Measurements from ENCODE around the gene ATG101. TPM values are rescaled to one million over a fixed set of nuclear protein-coding genes. Genes with fewer than 3 reads are reported as not detected.
"Not testable (repeated sequence)": the region's sequence is repeated elsewhere in the genome, so short reads cannot be mapped to it uniquely, and the experiment has no call there.

The ATG101 gene
- polyA plus RNA-seq, 1 donor = 23.4 TPM

DNA sequence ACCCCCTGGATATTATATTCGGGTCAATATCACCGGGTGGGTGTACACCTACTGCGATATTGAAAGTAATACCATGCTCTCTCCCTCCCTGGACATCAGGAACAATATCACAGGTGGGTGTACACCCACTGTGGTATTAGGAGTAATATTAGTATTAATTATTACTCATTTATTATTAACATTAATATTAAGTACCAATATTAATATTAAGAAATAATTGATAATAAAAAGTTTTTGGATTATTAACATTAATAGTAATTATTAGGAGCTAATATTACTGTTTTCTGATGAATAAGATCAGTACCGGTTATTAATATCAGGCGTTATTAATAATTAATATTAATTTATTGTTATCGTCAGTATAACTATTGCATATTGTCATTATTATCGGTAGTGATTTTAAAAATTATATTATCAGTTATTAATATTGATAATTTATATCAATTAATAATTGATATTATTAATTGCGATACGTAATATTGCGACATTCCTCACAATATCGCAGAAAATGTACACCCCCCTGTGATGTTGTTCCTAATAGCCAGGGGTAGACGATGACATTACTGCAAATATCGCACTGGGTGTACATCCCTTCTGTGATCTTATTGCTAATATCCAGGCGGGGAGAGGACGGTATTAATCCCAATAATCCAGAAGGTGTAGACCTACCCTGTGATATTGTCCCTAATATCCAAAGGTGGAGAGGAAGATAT is 26.7 kb downstream of the ATG101 start:
- DNase-seq = no peak

GRCh38 chr12:52097045-52097666 is 27.4 kb downstream of the ATG101 start:
- DNase-seq = no peak

DNA sequence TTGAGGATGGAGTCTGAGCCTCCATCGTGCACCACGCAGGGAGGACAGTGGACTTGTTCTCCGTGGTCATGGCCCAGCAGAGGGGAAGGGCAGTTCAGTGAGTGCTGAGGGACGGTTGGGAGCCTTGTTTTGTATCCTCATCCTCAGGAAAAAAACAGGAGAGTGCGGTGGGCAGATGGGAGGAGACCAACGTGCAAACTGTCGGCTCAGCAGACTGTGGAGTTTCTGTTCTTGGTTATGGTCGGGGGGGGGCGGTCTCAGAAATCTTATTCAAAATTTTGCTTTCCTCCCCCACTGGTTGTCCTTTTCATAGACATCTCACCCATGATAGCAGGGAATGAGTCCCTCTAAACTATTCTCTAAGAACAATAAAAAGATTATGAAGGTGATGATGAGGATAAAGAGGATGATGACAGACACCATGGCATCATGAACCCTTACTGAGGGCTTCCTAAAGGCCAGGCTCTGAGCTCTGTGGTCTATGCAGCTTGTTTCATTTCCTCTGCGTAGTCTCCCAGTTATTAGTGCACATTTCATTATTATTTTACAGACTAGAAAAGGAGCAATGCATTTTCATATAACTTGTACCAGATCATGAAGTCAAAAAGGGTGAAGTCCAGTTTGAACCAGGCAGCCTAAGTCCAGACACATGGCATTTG is 34.8 kb downstream of the ATG101 start:
- not testable (repeated sequence) for DNase-seq

- not testable (repeated sequence) for DNase-seq
Measured at GRCh38 chr12:52116222-52117125, 46.7 kb downstream of the ATG101 start.

GRCh38 chr12:52117806-52118475 is 48.2 kb downstream of the ATG101 start:
- DNase-seq = not testable (repeated sequence)

DNA sequence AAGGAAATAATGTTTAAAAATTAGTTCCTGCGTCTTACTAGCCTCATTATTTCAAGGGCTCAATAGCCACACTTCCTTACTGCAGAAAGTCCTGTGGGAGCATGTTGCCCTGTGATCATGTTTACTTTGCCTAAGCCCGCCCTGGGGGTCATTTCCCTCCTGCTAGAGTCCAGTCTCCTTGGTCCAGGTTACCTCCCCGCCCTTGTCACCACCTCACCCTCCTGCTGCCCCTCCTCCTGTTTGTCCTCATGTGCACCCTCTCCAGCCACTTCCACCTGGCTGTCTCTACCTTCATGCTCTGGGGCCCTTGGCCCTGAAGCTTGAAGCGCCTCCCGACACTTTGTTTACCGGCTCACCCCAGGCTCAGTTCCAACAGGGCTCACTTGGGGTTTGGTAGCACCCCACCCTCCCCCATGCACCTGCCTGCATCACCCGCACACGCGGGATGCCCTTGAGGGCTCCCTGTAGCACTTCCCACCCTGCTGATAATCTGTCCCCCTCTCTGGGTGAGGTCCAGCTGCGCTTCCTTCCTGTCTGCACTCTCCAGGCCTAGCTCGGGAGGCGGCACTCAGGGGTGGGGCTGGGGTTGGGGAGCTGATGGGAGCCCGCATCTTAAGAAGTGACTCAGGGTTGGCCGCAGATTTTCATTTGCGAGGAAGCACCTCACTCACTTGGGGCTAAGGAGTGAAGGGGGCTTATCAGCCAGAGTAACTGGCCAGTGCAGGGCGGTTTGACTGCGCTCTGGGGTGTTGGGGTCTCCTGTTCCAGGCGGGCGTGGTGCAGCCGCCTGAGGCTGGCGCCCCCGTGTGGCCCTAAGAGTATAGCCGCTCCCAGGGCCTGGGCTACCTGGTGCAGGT is 49.8 kb downstream of the ATG101 start:
- DNase-seq = no peak

DNA sequence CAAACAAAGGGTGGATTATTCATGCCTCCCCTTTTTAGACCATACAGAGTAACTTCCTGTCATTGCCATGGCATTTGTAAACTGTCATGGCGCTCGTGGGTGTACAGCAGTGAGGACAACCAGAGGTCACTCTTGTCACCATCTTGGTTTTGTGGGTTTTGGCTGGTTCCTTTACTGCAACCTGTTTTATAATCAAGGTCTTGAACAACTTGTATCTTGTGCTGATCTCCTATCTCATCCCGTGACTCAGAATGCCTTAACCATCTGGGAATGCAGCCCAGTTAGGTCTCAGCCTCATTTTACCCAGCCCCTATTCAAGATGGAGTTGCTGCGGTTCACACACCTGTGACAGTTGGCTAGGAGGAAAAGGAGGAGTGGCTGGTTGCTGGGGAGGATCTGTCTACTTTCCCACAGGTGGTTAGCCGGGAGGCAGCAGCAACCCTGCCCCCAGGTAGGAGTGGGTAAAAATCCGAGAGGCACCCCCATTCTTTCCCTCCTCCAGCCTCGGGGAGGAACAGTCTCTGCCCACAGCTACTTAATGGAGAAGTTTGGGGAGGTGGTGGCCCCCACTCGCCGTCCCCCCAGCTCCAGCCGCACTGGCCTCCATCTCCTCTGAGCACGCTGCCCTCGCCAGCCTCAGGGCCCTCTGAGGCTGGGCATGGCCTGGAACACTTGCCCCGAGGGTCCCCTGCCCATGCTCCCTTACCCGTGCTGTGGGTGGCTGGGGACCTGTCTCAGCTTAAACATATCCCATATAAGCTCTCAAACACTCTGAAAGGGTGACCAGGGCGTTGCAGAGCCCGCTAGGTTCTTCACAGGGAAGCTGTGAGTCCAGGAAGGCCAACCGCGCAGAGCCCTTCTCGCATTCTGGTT is 51.4 kb downstream of the ATG101 start:
- no peak for DNase-seq

DNA sequence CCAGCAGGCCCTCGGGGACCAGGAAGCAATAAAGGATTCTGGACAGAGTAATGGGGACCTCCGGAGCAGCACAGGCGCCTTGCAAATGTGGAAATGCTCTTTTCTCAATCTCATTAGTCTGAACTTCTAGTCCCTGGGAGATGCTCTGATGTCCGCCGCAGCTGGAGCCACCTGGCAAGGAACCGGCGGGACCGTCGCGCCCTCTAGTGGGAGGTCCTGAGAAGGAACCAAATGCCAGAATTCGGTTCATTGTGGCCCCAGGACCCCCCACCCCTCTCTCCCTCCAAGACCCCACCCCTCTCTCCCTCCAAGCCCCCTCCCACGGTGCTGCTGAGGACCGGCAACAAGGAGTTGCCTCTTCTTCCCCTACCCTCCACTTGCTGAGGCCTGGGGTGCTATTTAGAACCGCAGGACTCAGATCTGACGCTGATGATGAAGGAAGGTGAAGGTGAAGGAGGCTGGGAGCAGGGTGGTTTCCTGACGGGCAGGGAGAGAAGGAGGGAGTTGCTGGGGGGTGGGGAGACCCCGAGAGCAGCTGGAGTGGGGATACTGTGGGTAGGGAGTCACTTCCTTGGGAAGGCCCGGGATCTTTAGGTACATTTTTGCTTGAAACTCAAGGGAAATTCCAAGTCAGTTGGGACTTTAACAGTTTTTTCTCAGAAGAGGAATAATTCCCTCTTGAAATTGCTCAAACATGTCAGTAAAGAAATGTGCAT is 52.2 kb downstream of the ATG101 start:
- peak; percentile 68 for DNase-seq

GRCh38 chr12:52122540-52122871 is 52.7 kb downstream of the ATG101 start:
- DNase-seq = no peak

DNA sequence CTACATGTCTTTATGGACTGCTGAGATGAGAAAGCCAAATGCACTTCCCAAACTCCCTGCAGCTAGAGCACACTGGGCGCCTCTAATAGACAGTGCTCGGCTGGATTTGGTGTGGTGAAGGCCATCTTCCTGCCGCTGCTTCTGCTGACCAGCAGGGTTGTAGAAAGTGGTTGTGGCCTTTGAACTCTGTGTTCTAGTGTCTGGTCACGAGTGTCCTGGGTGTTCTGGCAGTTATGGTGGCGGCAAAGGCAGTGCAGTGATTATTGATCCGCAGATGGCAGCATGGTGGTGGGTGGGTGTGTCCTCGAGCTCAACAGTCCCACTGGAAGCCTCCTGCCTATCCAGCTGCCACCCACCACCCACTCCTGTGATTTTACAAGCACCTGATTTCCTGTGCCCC is 53.1 kb downstream of the ATG101 start:
- no peak for DNase-seq

DNA sequence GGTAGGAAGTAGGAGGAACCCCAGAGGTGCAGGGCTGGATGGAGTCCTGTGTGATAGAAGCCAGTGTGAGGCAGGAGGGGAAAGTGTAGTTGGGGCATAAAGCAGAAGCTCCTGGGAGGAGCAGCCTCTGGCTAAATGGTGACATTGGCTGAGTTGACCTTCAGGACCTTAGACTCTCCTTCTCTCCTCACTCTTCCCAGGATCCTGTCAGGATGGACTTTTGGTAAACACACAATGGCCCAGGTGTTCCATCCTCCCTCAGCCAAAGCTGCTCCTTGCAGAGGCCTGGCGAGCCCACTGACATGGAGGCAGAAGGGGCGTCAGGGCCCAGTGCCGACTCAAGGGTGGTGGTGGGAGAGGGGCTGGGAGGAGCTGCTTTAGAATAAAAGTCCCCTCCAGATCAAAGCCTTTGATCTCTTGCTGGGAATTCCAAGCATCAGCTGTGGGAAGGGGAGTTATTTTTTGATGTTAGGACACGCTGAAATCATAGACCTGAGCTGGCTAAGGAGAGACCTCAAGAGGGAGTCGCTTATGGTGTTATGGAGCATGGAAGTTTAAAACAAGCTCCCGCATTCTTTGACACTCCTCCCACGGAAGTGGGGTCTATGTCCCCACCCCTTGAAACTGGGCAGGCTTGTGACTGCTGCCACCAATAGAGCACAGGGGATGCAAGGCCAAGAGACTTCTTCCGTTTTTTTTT is 53.9 kb downstream of the ATG101 start:
- DNase-seq = no peak

GRCh38 chr12:52125476-52125900 is 55.7 kb downstream of the ATG101 start:
- DNase-seq = no peak

DNA sequence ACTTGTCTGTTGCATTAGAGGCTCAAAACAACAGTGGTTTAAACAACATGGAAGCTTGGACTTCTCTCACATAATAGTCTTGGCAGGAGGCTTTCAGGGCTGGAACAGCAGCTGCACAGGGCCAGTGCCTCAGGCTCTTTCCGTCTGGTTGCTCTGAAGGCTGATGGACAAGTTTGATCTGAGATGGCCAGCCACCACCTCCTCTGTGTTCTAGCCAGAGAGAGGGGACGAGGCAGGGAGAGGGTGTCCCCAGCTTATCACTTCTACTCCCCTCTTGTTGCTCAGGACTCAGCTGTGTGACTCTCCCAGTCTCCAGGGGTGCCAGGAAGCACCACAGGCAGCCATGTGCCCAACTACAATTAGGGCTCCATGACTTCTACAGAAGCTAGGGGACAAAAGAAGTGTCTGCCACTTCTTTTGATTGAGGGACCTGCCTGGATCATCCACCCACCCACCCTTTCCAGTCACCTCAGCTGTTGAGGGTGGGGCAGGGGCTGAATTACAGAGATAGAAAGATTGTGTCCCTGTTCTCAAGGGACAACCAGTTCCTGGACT is 56.3 kb downstream of the ATG101 start:
- no peak for DNase-seq

Other genes with a start within 250 kb of the ATG101 start
- 3.4 TPM for gene FIGNL2, start 221.3 kb upstream of the ATG101 start, polyA plus RNA-seq (ENCODE audit: insufficient read length)
- gene ANKRD33, start 181.9 kb upstream of the ATG101 start, polyA plus RNA-seq (ENCODE audit: insufficient read length) = 0.17 TPM
- gene ACVRL1, start 162.5 kb upstream of the ATG101 start, polyA plus RNA-seq (ENCODE audit: insufficient read length) = 28.2 TPM
- gene ACVR1B, start 118.3 kb upstream of the ATG101 start, polyA plus RNA-seq (ENCODE audit: insufficient read length) = 52.6 TPM
- gene TAMALIN, start 63.0 kb upstream of the ATG101 start, polyA plus RNA-seq (ENCODE audit: insufficient read length) = 23.4 TPM
- 29.5 TPM for gene NR4A1, start 18.5 kb upstream of the ATG101 start, polyA plus RNA-seq (ENCODE audit: insufficient read length)
- gene SMIM41, start 9.7 kb downstream of the ATG101 start, polyA plus RNA-seq (ENCODE audit: insufficient read length) = not detected
- gene KRT80, start 122.0 kb downstream of the ATG101 start, polyA plus RNA-seq (ENCODE audit: insufficient read length) = 0.80 TPM
- gene KRT7, start 163.3 kb downstream of the ATG101 start, polyA plus RNA-seq (ENCODE audit: insufficient read length) = 56.5 TPM
- gene KRT86, start 204.7 kb downstream of the ATG101 start, polyA plus RNA-seq (ENCODE audit: insufficient read length) = not detected
- gene KRT81, start 221.6 kb downstream of the ATG101 start, polyA plus RNA-seq (ENCODE audit: insufficient read length) = not detected

All from left kidney (tissue), 2 donors.